K562 (cell line): ENCODE measurements around the gene KIF25. TPM values are rescaled to one million over a fixed set of nuclear protein-coding genes. Genes with fewer than 3 reads are reported as not detected.

Experiments
- ATAC-seq: fragments of 200-7000 bp; cut with Tn5 transposase; 3 replicates; pipeline ENCODE4 v1.9.1; 2020; ENCODE audit warnings: moderate library complexity
- BruUV-seq: library from RNA; stranded (reverse); fragments of 400-500 nt; replicated peaks from 2 replicates; lab custom pipeline; 2021; lab: Mats Ljungman, UMichigan
- CTCF ChIA-PET: fragments of 300-600 bp; formaldehyde crosslinking; extraction: SDS; loops from one replicate; lab custom pipeline; 2021; ENCODE audit warnings: low intra/inter-chr PET ratio; lab: Yijun Ruan, JAX
- POLR2A ChIA-PET: fragments of 300-600, 350-650 bp; sonication (Branson Sonifier 250); formaldehyde crosslinking; extraction: SDS; loops from one replicate; lab custom pipeline; 2021; ENCODE audit warnings: antibody characterized with exemption, inconsistent platforms; lab: Yijun Ruan, JAX
- DNase-seq, 4 experiments: peaks; one replicate each; pipeline versions ENCODE4 v3.0.0 to v3.0.0-alpha.2; 2011 to 2018; ENCODE audit warnings: low spot score in 3 of 4, mixed read lengths in 3 of 4; ENCODE audit errors: extremely low read depth in 1 of 4
- FAIRE-seq: peaks from 2 replicates; lab custom pipeline; 2011; peaks lifted over from hg19 to GRCh38; lab: Jason Lieb, UNC
- H2AFZ ChIP-seq: 2 replicates; pipeline ENCODE4 v1.6.0; 2011; ENCODE audit warnings: low read depth, low read length, control low read depth, inconsistent platforms
- H3K27ac ChIP-seq: fragments of 200-600 bp; 3 replicates; pipeline ENCODE4 v1.8.0; 2011; ENCODE audit warnings: low read depth, mild to moderate bottlenecking, control low read depth, inconsistent platforms, low read length, moderate library complexity, mixed read lengths; ENCODE audit errors: extremely low read depth
- H3K27me3 ChIP-seq, 2 experiments: fragments of 300-600 bp in 1 of 2; 2 replicates in 1 of 2; 3 replicates in 1 of 2; pipeline versions ENCODE4 v1.6.0 to v1.8.0; 2011; ENCODE audit warnings: inconsistent platforms in 2 of 2, low read length in 2 of 2, mild to moderate bottlenecking in 1 of 2, mixed read lengths in 1 of 2, moderate library complexity in 1 of 2; ENCODE audit not compliant: control insufficient read depth in 2 of 2, insufficient read depth in 2 of 2
- H3K36me3 ChIP-seq: fragments of 300-600 bp; 3 replicates; pipeline ENCODE4 v1.8.0; 2011; ENCODE audit warnings: mild to moderate bottlenecking, low read length, inconsistent platforms; ENCODE audit not compliant: control insufficient read depth, insufficient read depth
- H3K4me1 ChIP-seq, 2 experiments: fragments of 200-600 bp in 1 of 2; replicated peaks in 1 of 2; 2 replicates in 1 of 2; 3 replicates in 1 of 2; pipeline versions ENCODE4 v1.5.1 to v1.8.0; 2011; ENCODE audit warnings: inconsistent platforms in 2 of 2, low read length in 2 of 2, mild to moderate bottlenecking in 1 of 2, mixed read lengths in 1 of 2, moderate library complexity in 1 of 2; ENCODE audit not compliant: control insufficient read depth in 2 of 2, insufficient read depth in 2 of 2
- H3K4me2 ChIP-seq: 2 replicates; pipeline ENCODE4 v1.6.1; 2011; ENCODE audit warnings: low read length, control low read depth, inconsistent platforms, mixed read lengths; ENCODE audit not compliant: insufficient read depth
- H3K4me3 ChIP-seq: fragments of 200-600 bp; sonication (generic), shearing (Covaris generic); 2 replicates; pipeline ENCODE4 v1.5.1; 2016; ENCODE audit warnings: control low read depth, inconsistent platforms
- H3K79me2 ChIP-seq: fragments of 200-600 bp; 3 replicates; pipeline ENCODE4 v1.8.0; 2011; ENCODE audit warnings: low read length, inconsistent platforms; ENCODE audit not compliant: control insufficient read depth, insufficient read depth
- H3K9ac ChIP-seq, 2 experiments: 2 replicates each; pipeline versions ENCODE4 v1.6.0 to v1.6.1; 2011; ENCODE audit warnings: low read depth in 2 of 2, low read length in 2 of 2, control low read depth in 1 of 2, inconsistent platforms in 1 of 2, mild to moderate bottlenecking in 1 of 2, mixed read lengths in 1 of 2; ENCODE audit not compliant: insufficient read depth in 1 of 2
- H3K9me1 ChIP-seq: one replicate; pipeline ENCODE4 v1.6.0; 2011; ENCODE audit warnings: inconsistent platforms, mild to moderate bottlenecking, low read length, moderate library complexity; ENCODE audit not compliant: control insufficient read depth, insufficient read depth
- H3K9me3 ChIP-seq: replicated peaks from 2 replicates; pipeline ENCODE4 v1.5.1; 2011; ENCODE audit warnings: low read depth, low read length, inconsistent platforms; ENCODE audit not compliant: control insufficient read depth, insufficient read depth
- H4K20me1 ChIP-seq: replicated peaks from 2 replicates; pipeline ENCODE4 v1.6.1; 2011; ENCODE audit warnings: low read length, inconsistent platforms, mixed read lengths; ENCODE audit not compliant: control insufficient read depth, insufficient read depth
- CAMTA2 ChIP-seq: fragments of 250-450 bp; sonication (Bioruptor Pico); conservative IDR thresholded peaks from 2 replicates; pipeline ENCODE4 v1.5.1; 2022
- CC2D1A ChIP-seq: fragments of 450-650 bp; IDR thresholded peaks from 2 replicates; pipeline ENCODE4 v1.6.1; 2017; ENCODE audit warnings: mild to moderate bottlenecking
- DIDO1 ChIP-seq: fragments of 450-650 bp; IDR thresholded peaks from 2 replicates; pipeline ENCODE4 v1.6.1; 2016; ENCODE audit warnings: low read depth, missing biosample characterization, missing genetic modification characterization
- GATAD2B ChIP-seq: fragments of 450-650 bp; IDR thresholded peaks from 2 replicates; pipeline ENCODE4 v1.6.1; 2017; ENCODE audit warnings: mild to moderate bottlenecking, borderline replicate concordance
- MECOM ChIP-seq: fragments of 250-450 bp; sonication (Bioruptor Pico); IDR thresholded peaks from 2 replicates; pipeline ENCODE4 v1.8.0; 2022; ENCODE audit warnings: inconsistent platforms
- NKRF ChIP-seq: fragments of 450-650 bp; IDR thresholded peaks from 2 replicates; pipeline ENCODE4 v1.6.1; 2016; ENCODE audit warnings: borderline replicate concordance
- SPI1 ChIP-seq: IDR thresholded peaks from 2 replicates; pipeline ENCODE4 v1.6.1; 2011; ENCODE audit warnings: low read depth, low read length, control low read depth, borderline replicate concordance
- WGBS: fragments of 100-300 bp; shearing (Covaris generic); methylation state at CpG from one replicate; pipeline ENCODE4 v1.1.6; 2016; ENCODE audit warnings: low coverage, mixed read lengths; ENCODE audit not compliant: insufficient coverage; ENCODE audit errors: missing lambda C conversion rate; 5-methylcytosine and 5-hydroxymethylcytosine counted together
- in situ Hi-C: fragments of 300-500 bp; cut with MboI; formaldehyde crosslinking; loops from 4 replicates; pipeline ENCODE4 v1.15.0; 2018; ENCODE audit warnings: inconsistent platforms, mixed read lengths
- intact Hi-C: fragments of 100-400 bp; cut with micrococcal nuclease; formaldehyde crosslinking; loops from 2 replicates; pipeline ENCODE4 v1.14.2; 2022
- polyA plus RNA-seq, 8 experiments: library from polyadenylated mRNA; depleted of rRNA in 4 of 8; stranded (reverse) in 5 of 8; unstranded in 3 of 8; fragments of >200 nt; fragmentation: Nextera tagmentation in 2 of 8; fragmentation: Illumina TruSeq in 1 of 8; extraction: Ambion mirVana in 2 of 8; extraction: Trizol in 1 of 8; gene quantifications; 2 replicates each; pipeline versions ENCODE4 v1.2.1 to v1.2.3, GENCODE V29; 2011 to 2014; ENCODE audit warnings: inconsistent platforms in 1 of 8, missing spikeins in 1 of 8
- total RNA-seq, 7 experiments: library from RNA; depleted of rRNA in 6 of 7; stranded (reverse); fragments of >200 nt in 6 of 7; fragmentation: Illumina TruSeq in 2 of 7; extraction: Trizol in 2 of 7; gene quantifications; 2 replicates each; pipeline versions ENCODE4 v1.2.1 to v1.2.3, GENCODE V29; 2011 to 2021; ENCODE audit warnings: low replicate concordance in 1 of 7
- TF ChIP-seq, protein P1 (sequence below): fragments of 250-450 bp; sonication (Bioruptor Pico); IDR thresholded peaks from 2 replicates; pipeline ENCODE4 v1.8.0; 2021; ENCODE audit warnings: moderate library complexity, mild to moderate bottlenecking, inconsistent platforms

The KIF25 gene
- total and polyA plus RNA-seq, 9 of the 15 experiments (the other 6 are each of a cell fraction or from before 2014, with no cell fraction given): 0.04 to 0.49 (median 0.23) TPM; not detected in 5

- TF ChIP-seq SPI1 (no peak), NKRF (no peak), CAMTA2 (CRISPR knock-in tag) (no peak), CC2D1A (no peak), MECOM (CRISPR knock-in tag) (no peak), DIDO1 (tag) (no peak)
- TF ChIP-seq, protein P1, sequence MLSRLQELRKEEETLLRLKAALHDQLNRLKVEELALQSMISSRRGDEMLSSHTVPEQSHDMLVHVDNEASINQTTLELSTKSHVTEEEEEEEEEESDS: no peak
These were observed 30.1 kb downstream of the KIF25 start (continued) for GRCh38 chr6:168027521-168027920.

- in situ Hi-C loops: no loop called here
These were observed 30.7 kb downstream of the KIF25 start for GRCh38 chr6:168028181-168028580.

More at GRCh38 chr6:168028181-168028580, 30.7 kb downstream of the KIF25 start:
- Histone ChIP-seq H3K4me1 (peaks cover 0 to 9% of the 10 kb centered on the region in 2 experiments; a peak in 4 of 5 replicates), H3K27ac (no peak overlapping the region), H4K20me1 (no peaks in the 10 kb centered on the region), H3K9ac (no peak overlapping the region), H3K36me3 (no peaks in the 10 kb centered on the region), H3K4me3 (no peak overlapping the region), H3K9me3 (no peaks in the 10 kb centered on the region)
- WGBS: 9% methylated on average over 9 of the region's 9 CpGs
- no TSS peak for BruUV-seq
- POLR2A ChIA-PET: no interaction called here
- intact Hi-C loops: no loop called here
- no peak for FAIRE-seq
- no peak for DNase-seq
- no peak for TF ChIP-seq GATAD2B
- peak; percentile 39; the same call in 1 of the 2 replicates for TF ChIP-seq SPI1
- TF ChIP-seq, all 486 proteins: peak for 1
- Histone ChIP-seq H3K27me3 (peaks cover 29 to 58% of the 10 kb centered on the region in 2 experiments), H2AFZ (no peak overlapping the region), H3K9me1 (no peaks in the 10 kb centered on the region), H3K4me2 (no peak overlapping the region), H3K79me2 (no peaks in the 10 kb centered on the region)
- ATAC-seq: no peak
- CTCF ChIA-PET: no interaction called here
